IPS-NIHi11 (cell line): ENCODE measurements around the gene FKTN.
A peak's percentile ranks its signal among the peaks of the same experiment; 100 is the strongest.
"Not testable (repeated sequence)": the region's sequence is repeated elsewhere in the genome, so short reads cannot be mapped to it uniquely, and the experiment has no call there.

Experiments
- DNase-seq: peaks from one replicate; pipeline ENCODE4 v3.0.0; 2012; ENCODE audit warnings: mixed read lengths, low spot score

The FKTN gene

DNA sequence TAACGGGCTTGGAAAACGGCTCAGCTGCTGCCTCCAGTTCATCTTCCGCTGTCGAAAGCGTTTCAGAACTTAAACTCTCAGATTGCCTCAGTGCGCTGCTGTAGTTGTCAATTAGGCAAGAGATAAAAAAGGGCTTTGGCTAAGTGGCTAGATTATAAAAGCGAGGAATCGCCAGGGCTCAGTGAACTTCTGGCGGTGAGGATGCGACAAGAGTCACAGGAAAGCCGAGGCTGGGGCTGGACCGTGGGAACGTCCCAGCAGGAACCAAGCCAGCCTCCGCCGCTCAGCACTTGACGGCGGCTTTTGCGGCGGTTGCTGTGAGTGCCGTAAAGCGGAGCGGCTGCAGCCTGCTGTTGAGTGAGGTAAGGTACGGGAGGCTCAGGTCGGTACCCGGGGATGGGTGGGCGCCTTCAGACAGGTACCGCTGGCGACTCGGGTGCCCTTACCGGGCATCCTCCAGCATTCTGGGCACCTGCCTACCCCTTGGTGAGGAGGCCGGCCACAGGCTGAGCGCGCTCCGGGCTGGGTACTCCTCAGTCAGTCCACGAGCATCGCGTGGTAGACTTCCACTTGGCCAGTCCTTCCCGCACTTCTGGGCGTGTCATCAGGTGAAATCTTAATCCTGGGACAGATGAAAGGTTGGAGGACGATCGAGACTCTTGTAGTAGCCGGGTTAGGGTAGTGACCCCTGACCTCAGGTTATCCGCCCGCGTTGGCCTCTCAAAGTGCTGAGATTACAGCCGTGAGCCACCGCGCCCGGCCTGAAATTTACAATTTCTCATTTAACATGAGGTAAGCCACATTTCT, at the start of gene FKTN:
TSS of gene FKTN (plus strand) at position 328 of the 807 bp plus-strand sequence. CDS start 16,902 bp downstream, outside the sequence.
- peak; percentile 95 for DNase-seq

DNA sequence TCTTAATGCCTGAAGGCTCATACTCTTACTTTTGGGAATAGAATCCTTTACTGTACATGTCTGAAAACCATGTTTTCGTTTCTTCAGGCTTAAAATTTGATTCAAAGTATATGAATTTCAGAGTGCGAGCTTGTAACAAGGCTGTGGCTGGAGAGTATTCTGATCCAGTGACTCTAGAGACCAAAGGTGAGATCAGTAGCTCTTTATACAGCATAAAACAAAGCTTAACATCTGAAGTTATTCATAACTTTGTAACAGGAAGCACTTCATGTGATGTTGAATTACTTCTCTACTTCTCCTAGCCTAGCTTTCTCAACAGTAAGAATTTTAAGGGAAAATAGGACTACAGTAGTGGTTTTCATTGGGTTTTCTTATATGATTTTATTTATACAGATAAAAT, 49.4 kb upstream of the FKTN start:
- no peak for DNase-seq

DNA sequence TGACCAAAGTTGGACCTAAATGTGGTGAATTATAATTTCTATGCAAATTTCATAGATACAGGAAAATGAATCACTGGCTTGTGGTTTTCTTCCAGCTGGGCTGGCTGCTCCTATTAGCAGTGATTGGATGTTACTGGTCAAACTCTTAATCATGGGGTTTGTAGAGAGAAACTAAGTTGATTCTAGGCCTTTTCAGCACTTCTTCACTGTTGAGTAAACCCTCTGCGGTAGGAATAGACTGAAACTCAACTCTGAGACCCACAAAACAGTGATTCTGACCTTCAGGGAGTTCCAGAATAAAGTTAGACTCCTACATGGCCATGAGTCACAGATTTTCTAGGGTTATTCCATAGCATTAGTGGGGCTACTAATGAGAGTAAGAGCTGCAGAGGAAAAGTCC, 47.9 kb upstream of the FKTN start:
- no peak for DNase-seq

DNA sequence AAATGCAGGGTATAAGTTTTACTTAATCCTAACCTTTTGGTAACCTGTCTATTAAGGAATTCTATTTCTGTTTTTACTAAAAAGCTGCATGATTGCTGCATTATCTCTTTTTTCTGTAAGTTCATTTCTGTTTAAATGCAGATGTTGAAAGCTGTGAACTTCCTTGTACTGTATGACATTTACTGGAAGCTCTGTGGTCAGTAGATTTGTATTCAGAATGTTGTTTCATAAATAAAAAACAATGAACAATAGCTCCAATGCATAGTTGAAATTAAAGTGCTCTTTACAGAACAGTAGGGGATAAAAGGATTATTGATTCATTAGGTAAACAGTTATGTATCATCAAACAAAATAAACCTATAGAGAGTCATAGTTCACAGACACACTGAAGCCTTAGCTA, 46.5 kb upstream of the FKTN start:
- no peak for DNase-seq

DNA sequence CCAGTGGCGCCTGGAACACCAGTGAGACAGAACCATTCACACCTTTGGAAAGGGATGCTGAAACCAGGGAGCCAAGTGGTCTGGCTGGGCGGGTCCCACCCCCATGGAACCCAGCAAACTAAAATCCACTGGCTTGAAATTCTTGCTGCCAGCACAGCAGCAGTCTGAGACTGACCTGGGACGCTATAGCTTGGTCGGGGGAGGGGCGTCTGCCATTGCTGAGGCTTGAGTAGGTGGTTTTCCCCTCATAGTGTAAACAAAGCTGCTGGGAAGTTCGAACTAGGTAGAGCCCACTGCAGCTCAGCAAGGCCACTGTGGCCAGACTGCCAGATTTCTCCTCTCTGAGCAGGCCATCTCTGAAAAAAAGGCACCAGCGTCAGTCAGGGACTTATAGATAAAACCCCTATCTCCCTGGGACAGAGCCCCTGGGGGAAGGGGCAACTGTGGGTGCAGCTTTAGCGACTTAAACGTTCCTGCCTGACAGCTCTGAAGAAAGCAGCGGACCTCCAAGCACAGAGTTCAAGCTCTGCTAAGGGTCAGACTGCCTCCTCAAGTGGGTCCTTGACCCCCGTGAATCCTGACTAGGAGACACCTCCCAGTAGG, 42.0 kb upstream of the FKTN start:
- peak; percentile 5 for DNase-seq

DNA sequence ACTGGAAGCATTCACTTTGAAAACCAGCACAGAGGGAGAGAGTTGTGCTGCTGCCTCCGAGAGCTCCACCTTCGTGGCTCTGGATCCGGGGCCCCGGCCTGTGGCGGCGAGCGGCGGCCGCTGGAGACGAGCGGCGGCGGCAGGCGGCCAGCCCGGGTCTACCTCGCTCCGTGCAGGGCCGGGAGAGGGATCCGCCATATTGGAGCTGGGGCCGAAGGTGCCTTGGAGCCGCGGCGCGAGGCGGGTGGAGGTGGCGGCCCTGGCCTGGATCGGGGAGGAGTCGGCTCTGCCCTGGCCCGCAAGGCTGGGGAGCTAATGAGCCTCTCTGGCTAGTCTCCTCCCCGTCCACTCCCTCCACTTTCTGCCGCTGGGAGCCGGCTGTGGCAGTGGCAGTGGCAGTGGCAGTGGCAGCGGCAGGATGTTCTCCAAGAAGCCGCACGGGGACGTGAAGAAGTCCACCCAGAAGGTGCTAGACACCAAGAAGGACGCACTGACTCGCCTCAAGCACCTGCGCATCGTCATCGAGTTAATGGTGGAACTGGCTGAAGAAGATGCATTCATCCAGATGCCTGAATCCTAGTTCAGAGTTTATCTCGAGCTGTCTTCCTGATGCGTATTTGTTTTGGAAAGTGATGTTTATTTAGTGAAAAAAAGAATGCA, 38.1 kb upstream of the FKTN start:
- not testable (repeated sequence) for DNase-seq

DNA sequence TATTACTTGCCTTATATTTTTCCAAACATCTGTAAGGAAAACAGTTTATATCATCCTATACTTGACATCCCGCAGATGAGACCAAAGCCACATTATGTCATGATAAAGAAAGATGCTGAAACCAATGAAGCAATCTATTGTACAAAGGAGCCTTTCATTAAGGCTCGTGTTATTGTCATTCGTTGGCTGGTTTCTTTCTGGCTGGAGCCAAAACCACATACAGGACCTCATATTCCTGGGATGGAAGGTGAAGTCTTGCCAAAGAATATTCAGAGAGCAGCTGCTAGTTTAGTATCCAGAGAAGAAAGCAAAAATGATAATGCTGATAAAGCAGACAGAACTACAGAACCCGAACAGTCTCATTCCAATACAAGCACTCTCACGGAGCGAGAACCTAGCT, 36.9 kb upstream of the FKTN start:
- not testable (repeated sequence) for DNase-seq

DNA sequence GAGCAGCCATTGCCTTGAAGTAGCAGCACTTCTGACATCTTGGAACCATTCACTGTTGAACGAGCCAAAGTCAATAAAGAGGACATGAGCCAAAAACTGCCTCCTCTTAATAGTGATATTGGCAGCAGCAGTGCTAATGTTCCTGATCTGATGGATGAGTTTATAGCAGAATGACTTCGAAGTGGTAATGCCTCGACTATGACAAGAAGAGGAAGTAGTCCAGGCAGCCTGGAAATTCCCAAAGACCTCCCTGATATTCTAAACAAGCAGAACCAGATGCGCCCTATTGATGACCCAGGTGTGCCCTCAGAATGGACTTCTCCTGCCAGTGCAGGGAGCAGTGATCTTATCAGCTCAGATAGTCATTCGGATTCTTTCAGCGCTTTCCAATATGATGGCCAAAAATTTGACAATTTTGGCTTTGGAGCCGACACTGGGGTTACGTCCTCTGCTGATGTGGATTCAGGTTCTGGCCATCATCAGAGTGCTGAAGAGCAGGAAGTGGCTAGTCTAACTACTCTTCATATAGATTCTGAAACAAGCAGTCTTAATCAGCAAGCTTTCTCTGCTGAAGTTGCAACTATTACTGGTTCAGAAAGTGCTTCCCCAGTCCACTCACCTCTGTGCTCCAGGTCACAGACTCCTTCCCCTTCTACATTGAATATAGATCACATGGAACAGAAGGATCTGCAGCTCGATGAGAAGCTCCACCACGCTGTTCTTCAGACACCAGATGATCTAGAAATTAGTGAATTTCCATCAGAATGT, 35.1 kb upstream of the FKTN start:
- not testable (repeated sequence) for DNase-seq

DNA sequence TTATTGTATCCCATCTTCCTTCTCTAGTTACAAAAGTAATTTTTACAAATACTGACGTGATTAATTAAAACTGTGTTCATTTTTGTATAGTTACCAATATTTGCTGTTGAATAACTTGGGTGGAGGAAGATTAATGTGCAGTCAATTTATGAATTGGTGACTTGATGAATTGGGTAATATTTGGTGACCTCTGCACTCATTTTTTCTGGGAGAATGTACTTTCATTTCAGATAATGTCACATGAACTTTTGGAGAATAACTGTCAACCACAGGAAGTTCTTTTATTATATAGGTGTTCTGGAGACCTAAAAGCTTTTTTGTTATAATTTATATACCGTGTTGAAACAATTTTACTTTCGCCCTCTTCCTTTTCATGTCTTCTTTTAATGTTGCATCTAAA, 26.4 kb upstream of the FKTN start:
- DNase-seq = no peak

DNA sequence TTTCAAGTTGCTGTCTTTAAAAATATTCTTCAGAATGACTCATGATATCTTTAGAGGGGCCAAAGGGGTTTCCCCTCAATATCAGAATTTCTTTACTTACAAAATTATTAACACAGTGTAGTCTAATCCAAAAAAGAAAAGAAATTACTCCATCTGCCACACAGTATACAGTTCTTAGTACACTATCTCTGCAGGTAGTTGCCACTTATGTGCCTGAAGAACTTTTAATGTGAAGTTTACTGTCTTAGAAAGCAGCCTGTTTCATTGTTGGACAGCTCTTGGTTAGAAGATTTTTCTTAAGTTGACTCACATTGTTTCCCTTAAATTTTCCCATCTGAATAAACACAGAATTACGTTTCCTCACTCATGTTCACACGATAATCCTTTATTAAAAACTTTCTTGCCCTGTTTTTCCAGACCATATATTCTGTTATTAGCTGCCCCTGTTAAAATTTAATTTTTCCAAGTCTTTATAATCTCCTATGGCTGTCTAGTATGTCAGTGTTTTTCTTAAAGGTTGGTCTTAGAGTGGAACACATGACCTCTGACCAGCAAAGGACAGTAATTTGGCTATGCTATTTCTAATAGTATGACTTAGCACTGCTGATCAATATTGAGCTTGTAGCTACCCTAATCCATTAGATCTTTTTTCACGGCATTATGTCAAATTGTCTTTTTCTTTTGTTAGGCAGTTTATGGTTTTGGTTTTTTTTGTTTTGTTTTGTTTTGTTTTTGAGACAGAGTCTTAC, 21.8 kb upstream of the FKTN start:
- no peak for DNase-seq

DNA sequence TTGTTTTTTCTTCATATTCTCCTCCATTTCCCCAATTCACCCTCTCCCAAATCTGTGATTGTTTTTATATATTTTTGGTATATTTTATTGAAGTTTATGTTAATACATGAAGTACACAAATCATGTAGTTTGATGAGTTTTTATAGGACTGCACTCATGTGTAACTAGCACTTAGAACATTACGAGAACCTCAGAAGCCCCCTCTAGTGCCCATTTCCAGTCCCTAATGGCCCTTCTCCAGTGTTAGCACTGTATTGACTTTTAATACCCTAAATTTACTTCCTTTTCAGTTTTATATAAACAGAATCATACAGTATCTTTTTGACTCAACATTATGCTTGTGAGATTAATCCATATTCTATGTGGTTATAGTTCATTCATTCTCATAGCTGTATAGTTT, 18.5 kb upstream of the FKTN start:
- no peak for DNase-seq

DNA sequence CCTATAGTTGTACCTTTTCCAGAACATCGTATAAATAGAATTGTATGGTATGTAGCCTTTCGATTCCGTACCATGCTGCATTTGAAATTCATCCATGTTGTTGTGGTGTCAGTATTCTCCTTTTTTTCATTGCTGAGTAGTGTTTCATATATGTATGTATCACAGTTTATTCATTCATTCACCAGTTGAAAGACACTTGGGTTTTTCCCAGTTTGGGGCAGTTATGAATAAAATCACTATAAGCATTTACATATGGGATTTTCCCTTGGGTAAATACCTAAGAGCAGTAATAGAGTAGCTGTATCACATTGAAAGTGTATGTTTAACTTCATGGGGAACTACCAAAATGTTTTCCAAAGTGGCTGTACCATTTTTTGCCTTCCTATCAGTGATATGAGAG, 16.1 kb upstream of the FKTN start:
- no peak for DNase-seq

DNA sequence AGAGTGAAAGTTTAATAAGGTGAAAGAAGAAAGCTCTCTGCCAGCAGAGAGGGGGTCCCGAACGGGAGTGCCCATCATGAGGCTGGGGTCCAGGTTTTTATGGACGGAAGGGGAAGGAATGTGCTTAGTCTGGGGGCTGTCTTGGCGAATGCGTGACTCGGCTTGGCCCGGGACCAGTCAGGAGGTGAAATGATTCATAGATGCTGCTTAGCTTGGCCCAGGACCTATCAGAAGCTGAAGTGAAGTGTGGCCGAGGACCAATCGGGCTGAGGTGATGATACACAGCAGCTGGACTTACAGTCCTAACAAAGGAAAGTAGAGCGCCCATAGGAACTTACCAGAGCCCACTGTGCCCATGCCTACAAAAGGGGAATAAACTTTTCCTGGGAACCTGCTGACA, 3.9 kb upstream of the FKTN start:
- DNase-seq = no peak

DNA sequence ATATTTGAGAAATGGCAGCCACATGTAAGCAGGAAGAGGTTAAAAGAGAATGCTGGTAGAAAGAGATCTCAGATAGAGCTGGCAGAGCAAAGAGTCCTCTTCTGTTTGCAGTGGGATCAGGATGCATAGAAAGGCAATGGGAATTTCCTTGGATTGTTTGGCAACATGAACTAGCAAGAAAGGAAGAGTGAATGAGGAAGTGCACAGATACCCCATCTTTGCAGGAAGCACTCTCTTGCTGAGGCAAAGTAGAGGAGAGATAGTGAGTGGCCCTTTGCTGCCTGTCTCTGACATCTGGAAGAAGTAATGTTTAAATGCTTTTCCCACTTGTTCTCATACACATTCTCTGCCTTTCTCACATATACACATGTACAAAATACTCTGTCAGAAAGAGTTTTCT, 14.5 kb downstream of the FKTN start:
- DNase-seq = no peak

DNA sequence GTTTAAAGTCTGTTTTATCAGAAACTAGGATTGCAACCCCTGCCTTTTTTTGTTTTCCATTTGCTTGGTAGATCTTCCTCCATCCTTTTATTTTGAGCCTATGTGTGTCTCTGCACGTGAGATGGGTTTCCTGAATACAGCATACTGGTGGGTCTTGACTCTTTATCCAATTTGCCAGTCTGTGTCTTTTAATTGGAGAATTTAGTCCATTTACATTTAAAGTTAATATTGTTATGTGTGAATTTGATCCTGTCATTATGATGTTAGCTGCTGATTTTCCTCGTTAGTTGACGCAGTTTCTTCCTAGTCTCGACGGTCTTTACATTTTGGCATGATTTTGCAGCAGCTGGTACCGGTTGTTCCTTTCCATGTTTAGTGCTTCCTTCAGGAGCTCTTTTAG, 22.0 kb downstream of the FKTN start:
- not testable (repeated sequence) for DNase-seq

DNA sequence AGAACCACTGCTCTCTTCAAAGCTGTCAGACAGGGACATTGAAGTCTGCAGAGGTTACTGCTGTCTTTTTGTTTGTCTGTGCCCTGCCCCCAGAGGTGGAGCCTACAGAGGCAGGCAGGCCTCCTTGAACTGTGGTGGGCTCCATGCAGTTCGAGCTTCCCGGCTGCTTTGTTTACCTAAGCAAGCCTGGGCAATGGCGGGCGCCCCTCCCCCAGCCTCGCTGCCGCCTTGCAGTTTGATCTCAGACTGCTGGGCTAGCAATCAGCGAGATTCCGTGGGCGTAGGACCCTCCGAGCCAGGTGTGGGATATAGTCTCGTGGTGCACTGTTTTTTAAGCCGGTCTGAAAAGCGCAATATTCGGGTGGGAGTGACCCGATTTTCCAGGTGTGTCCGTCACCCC, 23.6 kb downstream of the FKTN start:
- not testable (repeated sequence) for DNase-seq

DNA sequence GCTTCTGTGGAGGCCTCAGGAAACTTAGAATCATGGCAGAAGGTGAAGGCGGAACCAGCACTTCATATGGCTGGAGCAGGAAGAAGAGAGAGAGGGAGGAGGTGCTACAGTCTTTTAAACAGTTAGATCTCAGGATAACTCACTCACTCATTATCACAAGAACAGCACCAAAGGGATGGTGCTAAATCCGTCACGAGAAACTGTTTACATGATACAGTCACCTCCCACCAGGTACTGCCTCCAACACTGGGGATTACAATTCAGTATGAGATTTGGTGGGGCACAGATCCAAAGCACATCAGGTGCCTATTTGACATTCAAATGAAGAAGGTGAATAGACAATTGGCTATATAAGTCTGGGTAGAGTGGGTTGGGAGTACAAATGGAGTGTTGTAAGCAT, 35.2 kb downstream of the FKTN start:
- no peak for DNase-seq

DNA sequence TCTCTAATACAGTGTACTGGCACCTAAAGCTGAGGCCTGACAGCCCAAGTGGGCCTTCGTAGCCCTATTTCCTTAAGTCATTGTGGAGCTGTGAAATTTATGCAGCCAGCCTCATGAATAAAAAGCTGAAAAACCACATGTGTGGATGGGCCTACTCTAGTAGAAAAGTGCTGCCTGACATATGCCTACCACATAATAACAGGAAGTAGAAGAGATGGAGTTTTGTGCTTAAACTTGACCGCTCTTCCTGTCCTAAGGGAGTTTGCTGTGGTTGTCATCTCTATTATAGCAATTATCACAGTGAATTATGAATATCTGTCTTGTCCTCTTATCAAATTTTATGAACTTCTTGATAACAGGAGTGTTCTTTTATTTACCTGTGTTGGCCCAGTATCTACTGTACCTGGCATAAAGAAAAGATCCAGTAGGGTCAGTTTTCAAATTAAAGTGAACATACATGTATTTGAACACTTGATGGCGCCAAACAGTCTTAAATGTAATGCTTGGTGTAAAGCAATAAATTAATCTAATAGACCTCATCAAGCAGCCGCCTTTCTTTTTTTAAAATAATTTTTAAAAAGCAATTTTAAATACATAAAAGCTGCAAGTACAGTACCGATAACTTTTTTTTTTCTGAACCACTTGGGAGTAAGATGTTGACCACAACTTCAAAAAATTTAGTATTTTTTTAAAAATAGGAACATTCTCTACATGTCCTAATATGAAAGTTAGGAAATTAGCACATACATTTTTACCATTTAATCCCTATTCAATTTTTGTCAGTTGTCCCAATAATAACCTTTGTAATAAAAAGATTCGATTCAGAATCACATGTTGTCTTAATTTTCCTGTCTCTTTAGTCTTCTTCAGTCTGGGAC, 51.0 kb downstream of the FKTN start:
- peak; percentile 49 for DNase-seq

DNA sequence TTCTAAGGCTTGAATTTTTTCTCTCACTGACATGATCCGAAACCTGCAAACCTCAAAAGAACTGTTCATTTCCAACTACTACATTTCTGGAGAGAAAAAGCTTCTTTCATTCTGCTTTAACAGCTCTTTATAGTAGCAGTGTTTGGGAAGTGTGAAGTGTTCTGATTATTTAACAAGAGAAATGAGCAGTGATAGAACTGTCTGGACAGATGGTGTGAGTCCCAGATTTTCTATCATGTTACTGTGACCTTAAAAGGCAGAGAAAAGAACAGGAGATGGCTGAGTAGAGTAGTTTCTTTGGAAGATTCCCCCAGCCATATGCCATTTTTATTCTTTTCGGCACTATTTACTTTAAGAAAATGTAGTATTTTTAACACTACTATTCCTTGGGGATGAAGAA, 63.1 kb downstream of the FKTN start:
- no peak for DNase-seq

DNA sequence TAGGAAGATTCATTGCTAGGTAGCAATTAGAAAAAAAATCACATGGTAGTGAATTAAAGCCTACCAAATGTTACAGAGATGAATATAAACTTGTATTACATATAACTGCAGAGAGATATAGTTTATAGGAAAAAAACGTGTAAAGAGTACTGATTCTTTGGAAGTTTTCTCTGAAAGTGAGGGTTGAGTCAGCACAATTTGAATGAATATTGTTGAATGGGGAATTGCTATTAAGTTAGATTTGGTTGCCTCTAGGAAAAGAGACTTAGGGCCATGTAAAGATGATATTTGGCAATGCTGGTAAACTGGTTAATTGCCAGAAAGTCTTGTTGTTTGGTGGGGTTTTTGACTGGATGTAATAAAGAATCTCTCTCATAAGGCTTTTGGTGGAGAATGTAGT, 67.2 kb downstream of the FKTN start:
- DNase-seq = no peak

DNA sequence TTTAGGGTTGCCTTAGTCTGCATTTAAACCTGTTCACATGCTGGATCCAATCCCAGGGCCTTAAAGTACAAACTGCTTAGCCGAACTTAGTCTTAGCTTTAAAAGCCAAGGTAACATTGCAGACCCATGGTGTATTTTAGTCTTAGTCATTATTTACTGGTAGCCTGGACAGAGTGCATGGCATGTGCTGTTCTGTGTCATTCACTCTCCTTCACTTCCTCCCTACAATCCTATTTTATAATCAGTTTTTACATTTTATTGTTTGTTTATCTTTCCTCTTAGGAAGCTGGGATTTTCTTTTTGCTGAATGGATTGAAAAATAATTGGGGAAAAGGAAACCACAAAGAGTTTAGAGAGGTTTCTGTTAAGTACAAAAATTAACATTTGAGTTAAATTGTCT, 74.9 kb downstream of the FKTN start:
- DNase-seq = no peak
